Measurements from ENCODE around the gene FSTL5.

Gene FSTL5

GRCh38 chr4:162102713-162103112 is 61.1 kb downstream of the FSTL5 start:
- DNase-seq (ENCODE audit: low spot score): no peak

GRCh38 chr4:162101337-162101736 is 62.5 kb downstream of the FSTL5 start:
- no peak for DNase-seq (ENCODE audit: low spot score)

- DNase-seq (ENCODE audit: low spot score): no peak
Measured at GRCh38 chr4:162075726-162076125, 88.1 kb downstream of the FSTL5 start.

GRCh38 chr4:162061214-162061613 is 102.6 kb downstream of the FSTL5 start:
- no peak for DNase-seq (ENCODE audit: low spot score)

GRCh38 chr4:162059656-162060055 is 104.1 kb downstream of the FSTL5 start:
- no peak for DNase-seq (ENCODE audit: low spot score)

- no peak for DNase-seq (ENCODE audit: low spot score)
Measured at GRCh38 chr4:162056990-162057389, 106.8 kb downstream of the FSTL5 start.

GRCh38 chr4:162046135-162046534 is 117.7 kb downstream of the FSTL5 start:
- no peak for DNase-seq (ENCODE audit: low spot score)

GRCh38 chr4:162038112-162038511 is 125.7 kb downstream of the FSTL5 start:
- DNase-seq (ENCODE audit: low spot score): no peak

- DNase-seq (ENCODE audit: low spot score): no peak
Measured at GRCh38 chr4:162017863-162018262, 145.9 kb downstream of the FSTL5 start.

- DNase-seq (ENCODE audit: low spot score): no peak
Measured at GRCh38 chr4:162016991-162017390, 146.8 kb downstream of the FSTL5 start.

- no peak for DNase-seq (ENCODE audit: low spot score)
Measured at GRCh38 chr4:162016219-162016618, 147.6 kb downstream of the FSTL5 start.

GRCh38 chr4:162015090-162015489 is 148.7 kb downstream of the FSTL5 start:
- no peak for DNase-seq (ENCODE audit: low spot score)

- DNase-seq (ENCODE audit: low spot score): no peak
Measured at GRCh38 chr4:162011089-162011488, 152.7 kb downstream of the FSTL5 start.

- DNase-seq (ENCODE audit: low spot score): no peak
Measured at GRCh38 chr4:162010362-162010761, 153.4 kb downstream of the FSTL5 start.

- DNase-seq (ENCODE audit: low spot score): no peak
Measured at GRCh38 chr4:161992317-161992716, 171.5 kb downstream of the FSTL5 start.

- DNase-seq (ENCODE audit: low spot score): no peak
Measured at GRCh38 chr4:161991811-161992210, 172.0 kb downstream of the FSTL5 start.

- DNase-seq (ENCODE audit: low spot score): no peak
Measured at GRCh38 chr4:161990721-161991120, 173.1 kb downstream of the FSTL5 start.

- no peak for DNase-seq (ENCODE audit: low spot score)
Measured at GRCh38 chr4:161988946-161989345, 174.9 kb downstream of the FSTL5 start.

- no peak for DNase-seq (ENCODE audit: low spot score)
Measured at GRCh38 chr4:161987611-161988010, 176.2 kb downstream of the FSTL5 start.

GRCh38 chr4:161952382-161952781 is 211.4 kb downstream of the FSTL5 start:
- no peak for DNase-seq (ENCODE audit: low spot score)

GRCh38 chr4:161949946-161950725 is 213.7 kb downstream of the FSTL5 start:
- DNase-seq (ENCODE audit: low spot score): no peak

- no peak for DNase-seq (ENCODE audit: low spot score)
Measured at GRCh38 chr4:161948026-161948770, 215.6 kb downstream of the FSTL5 start.

GRCh38 chr4:161937596-161937995 is 226.2 kb downstream of the FSTL5 start:
- no peak for DNase-seq (ENCODE audit: low spot score)

Measured in CD4-positive, alpha-beta T cell treated with Interleukin-2 at 100 ng/mL for 4 hours (primary cell).